HUDEP-2 (cell line): ENCODE measurements around the gene TMEM260.
"Not testable (repeated sequence)": the region's sequence is repeated elsewhere in the genome, so short reads cannot be mapped to it uniquely, and the experiment has no call there.

Source experiments
- DNase-seq, 76 experiments: peaks; one replicate each; lab custom pipeline; 2025; ENCODE audit not compliant: unreplicated experiment in 76 of 76; lab: John Stamatoyannopoulos, UW

Gene TMEM260

DNA sequence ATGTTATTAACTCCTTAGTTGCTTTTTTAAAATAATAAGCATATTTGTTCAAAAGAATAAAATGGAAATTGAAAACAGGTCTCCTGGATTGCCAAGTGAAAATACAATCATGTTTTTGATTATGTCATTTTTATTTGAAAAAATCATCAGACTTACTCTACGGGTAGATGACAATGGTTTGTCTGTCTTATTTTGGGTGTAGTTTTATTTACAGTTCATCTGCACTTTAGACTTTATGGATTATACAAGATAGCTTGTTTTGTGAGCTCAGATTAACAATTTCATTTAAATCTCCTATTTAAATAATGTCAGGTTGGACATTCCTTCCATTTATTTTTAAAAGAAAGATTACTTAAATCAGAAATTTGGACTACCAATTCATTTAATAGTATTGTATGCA, 14.8 kb downstream of the TMEM260 start:
- no peak for DNase-seq

DNA sequence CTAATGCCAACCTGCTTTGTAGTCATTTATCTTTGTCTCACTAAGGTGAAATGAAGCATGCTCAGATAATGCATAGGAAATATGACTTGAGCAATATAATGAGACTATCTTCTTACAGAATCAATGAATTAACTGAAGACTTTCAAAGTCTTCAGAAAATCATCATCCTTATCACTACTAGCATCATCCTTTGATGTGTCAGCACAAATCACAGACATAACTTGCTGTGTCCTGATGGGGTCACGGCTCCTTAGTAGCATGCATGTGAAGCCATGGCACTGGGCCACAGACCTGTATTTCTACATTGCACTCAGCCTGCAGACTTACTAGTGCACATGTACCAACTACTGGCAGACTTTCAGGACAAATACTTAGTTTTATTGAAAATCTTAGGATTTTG, 18.9 kb downstream of the TMEM260 start:
- no peak for DNase-seq

DNA sequence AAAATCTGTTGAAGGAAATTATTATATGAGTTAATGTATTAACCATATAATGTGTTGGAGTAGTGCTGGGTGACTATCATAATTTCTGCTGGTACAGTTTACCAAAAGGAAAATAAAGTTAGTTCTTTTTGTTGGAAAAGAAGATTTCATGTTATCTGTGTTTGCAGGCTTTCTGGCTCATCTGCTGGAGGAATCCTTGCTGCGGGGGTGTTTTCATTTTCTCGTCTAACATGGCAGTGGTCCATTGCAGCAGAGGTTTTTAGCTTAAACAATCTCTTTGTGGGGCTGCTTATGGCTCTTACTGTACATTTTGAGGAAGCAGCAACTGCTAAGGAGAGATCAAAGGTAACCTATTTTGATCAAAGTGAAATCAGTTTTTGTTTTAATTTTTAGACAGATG, 24.1 kb downstream of the TMEM260 start:
- DNase-seq: peak in 1 of 76 experiments; percentile 1

DNA sequence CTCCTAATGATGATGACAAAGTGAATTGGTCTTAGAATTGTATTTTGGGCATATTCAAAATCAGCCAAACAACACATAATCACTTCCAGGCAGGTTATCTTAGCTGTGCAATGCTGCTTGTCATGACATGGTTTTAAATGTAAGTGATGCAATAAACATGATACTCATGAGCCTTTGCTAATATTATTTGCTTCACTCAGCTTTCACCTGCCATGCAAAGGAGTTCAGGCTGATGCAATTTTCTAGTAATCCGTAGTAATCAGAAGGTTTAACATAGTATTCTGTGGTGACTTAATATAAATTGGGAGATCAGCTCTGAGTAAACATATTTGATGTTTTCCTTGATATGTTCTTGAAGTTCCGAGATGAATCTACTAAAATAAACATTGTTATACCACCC, 29.1 kb downstream of the TMEM260 start:
- no peak for DNase-seq

DNA sequence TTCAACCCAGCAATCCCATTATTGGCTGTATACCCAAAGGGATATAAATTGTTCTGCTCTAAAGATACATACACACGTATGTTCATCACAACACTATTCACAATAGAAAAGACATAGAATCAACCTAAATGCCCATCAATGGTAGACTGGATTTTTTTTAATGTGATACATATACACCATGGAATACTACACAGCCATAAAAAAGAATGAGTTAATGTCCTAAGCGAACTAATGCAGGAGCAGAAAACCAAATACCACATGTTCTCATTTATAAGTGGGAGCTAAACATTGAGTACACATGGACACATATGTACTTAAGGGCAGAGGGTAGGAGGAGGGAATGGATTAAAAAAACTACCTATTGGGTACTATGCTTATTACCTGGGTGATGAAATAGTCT, 32.1 kb downstream of the TMEM260 start:
- not testable (repeated sequence) for DNase-seq

DNA sequence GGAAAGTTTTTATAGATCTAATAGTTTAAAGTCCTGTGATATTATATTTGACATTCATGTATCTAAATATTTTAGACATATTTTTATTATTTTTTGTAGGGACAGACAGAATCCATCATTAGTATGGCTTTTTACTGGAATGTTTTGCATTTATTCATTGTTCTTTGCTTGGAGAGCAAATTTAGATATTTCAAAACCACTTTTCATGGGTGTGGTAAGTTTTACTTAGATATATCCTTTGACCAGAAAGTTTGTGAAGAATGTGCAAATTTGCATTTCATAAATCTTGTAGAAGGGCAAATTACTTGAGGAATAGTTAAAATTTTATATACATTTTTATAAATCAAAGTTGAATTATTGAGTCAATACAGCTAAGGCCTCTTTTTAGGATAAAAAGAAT, 37.5 kb downstream of the TMEM260 start:
- DNase-seq: no peak

DNA sequence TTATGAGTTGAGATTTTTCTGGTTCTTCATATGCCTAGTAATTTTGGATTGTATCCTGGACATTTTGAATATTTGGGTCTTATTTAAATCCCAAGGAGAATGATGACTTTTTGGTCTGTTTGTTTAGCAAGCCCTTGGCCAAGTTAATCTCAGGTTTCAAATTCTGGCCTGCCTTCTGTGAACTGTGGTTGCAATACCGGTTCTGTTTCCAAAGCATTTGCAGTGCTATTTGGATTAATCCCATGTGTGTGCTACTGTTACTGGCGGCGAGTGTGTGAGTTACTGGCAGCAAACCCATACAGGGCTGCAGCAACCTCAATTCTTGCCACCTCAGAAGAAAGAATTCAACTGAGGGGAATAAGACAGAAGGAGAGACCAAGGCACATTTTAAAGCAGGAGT, 51.1 kb downstream of the TMEM260 start:
- no peak for DNase-seq

DNA sequence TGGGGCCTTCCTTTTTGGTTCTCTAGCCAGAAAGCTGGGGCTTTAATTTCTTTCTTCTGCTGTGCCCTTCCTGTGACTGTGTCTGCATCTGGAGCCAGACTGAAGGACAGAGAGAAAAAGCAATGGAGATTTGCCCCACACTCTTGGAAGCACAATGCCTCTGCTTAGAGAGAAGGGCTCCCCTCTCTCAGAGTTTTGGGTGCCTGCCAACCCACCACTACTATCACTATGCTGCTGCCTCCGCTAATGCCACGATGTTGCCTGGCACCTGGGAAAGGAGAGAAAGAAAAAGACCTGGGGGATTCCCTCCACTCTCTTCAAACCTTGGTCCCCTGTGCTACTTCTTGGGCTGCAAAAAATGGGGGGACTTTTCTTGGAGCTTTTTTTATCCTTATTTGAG, 52.6 kb downstream of the TMEM260 start:
- no peak for DNase-seq

DNA sequence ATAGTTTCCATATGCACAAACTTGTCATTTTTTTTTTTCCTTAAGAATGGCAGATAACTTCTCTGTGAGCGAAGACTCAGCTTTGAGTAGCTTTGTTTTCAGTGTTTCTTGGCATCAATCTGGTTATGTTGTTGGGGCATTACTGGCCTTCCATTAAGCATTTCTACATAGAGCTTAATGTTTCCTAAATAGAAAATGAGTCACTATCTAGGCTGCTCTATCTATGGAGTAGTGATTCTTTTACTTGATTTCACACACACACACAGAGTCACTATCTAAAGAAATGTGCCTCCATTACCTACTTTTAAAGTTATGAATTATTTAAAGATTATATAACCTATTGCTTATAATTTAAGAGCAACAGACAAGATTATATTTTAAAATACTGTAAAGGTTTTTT, 53.9 kb downstream of the TMEM260 start:
- no peak for DNase-seq

DNA sequence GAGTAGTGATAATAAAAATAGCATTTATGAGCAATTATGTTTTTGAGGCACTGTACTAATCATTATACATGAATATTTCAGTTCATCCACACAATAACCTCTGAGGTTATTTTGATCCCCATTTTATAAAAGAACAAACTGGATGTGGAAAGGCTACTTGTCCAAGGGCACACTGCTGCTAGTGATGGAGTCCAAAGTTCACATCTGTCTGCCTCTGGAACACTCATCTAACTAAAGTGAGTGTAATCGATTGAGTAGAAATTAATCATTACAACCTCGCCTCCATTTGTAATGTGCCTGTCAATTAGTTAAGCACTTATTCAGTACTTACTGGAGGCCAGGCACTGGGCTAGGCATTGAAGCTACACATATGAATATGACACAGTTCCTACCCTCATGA, 55.4 kb downstream of the TMEM260 start:
- DNase-seq: no peak

DNA sequence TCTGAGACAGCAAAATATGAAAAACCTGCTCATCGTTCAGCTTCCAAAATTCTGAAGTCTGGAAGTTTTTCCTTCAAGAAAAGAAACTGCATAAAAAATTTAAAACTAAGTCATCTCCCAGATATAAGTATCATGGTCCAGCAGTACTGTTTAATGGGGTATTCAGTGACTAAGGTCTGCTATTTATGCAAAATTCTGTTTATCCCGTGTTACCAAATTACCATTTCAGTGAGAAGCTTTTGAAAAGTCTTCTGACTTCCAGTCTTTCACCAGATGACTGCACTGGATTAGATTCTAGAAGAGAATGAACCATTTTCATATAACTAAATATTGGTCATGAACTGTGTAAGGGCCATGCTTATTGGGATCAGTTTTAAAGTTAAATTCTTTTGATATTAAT, 67.9 kb downstream of the TMEM260 start:
- no peak for DNase-seq

DNA sequence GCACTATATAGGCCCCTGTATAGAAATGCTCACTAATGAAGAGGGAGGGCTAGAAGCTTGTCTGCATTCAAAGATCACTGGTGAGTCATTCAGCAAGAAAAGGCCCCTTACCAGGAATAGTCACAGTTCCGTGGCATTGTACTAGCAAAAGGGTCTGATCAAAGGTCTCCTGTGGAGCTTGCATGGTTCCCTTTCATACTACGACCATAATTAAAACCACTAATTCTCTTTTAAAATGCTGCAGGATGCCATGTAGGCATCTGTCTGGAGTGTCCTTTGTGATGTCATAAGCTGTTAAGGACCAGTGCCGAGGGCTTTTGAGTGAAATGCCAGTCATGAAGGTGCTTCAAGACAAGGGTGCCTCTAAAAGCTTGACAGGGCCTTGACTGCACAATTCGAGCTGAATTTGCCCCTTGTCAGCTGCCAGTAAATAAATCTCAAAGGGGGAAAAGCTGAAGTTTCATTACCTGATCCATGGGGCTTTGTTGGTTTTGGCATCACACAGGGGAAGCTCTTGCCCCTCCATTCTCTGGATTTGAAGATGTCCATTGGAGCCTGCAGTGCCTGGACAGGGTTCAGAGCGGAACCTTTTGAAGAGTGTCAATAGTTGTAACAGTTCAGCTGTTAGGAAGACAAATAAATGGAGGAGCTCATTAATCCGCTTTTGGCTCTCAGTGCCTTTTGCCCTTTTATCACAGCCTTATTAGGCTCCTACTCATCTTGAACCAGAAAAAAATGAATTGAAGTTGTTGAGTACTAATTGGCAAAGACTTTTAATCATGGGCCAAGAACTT, 69.1 kb downstream of the TMEM260 start:
- no peak for DNase-seq

DNA sequence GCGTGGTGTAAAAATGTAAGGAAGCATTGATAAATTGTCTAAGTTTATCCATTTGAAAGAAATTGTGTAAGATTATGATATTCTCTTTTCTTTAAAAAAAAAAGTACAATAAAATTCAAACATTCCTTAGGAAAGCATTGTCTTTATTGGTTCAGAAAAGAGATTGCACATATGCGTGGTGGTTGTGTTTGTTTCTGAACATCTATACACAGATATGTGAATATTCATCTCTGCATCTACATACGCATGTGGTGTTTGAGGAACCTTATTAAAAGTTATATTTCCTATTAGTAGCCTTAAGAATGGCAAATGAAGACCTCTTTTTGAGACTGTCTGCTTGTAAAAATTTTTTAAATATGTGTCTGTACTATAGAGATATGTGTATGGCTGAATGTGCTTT, 69.8 kb downstream of the TMEM260 start:
- DNase-seq: no peak

DNA sequence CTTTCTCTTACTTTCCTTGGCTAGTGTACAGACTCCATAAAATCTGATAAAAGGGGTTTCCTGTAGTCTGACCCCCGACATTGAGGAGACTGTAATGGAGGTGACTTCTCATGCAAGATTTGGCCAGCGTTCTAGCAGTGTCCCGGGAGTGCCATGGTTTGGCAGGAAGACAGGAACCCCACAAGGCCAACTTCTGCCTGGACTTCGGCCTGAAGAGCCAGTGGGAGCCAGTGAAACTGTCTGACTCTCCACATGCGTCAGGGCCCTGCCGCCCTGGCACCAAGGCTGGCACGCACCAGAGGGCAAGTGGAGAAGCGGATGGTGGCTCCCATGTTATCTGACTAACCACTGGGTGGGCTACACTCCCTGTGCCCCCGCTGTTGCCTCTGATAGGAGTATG, 70.5 kb downstream of the TMEM260 start:
- DNase-seq: no peak

DNA sequence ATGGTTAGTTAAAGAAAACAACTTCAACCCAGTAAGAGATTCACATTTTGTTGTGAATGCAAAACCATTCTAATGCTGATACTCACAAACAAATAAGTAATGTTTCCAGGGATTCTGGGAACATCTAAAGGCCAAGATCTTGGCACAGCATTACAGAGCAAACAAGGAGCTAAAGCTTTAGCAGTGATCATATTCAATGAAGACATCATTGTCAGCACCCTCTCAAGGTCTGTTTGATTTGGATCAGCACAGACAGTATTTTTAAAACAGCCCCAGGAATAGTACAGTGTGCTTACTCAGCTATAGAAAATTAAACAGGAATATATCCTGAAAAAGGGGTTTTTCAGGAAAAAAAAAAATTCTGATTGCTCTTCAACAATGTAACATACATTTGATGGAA, 71.4 kb downstream of the TMEM260 start:
- no peak for DNase-seq

DNA sequence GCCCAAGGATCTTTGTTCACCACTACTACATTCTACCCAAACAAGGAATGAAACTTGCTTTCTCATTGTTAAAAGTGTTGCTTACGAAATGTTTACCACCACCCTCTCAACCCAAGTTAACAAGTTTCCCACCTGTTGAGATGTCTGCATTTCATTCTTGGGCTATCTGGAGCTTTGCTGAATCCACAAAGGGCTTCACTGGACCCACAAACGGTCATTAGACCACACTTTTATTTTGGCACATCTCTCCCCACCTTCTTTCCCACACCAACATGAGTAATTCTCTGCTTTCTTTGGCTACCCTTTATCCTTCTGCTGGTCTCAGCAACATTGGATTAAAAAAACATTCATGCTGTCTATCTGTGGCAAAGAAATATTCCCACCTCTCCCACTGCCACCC, 78.0 kb downstream of the TMEM260 start:
- no peak for DNase-seq

DNA sequence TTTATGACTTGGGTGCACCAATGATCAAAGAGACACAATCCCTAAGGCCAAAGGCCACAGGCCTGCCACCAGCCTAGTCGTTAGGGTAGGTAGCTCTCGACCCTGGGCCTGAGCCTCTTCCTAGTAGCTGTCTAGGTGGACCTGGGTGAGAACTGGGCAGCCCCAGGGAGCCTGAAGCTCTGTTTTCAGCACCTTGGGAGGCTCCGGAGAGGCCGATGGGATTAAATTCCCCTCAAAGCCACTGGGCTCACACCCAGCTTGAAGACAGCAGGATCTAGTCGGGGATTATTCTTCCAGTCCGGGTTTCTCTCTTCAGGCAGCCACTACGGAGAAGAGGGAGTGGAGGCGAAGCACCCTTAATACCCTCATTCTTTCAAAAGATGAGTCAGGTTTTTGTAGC, 79.8 kb downstream of the TMEM260 start:
- DNase-seq: no peak

DNA sequence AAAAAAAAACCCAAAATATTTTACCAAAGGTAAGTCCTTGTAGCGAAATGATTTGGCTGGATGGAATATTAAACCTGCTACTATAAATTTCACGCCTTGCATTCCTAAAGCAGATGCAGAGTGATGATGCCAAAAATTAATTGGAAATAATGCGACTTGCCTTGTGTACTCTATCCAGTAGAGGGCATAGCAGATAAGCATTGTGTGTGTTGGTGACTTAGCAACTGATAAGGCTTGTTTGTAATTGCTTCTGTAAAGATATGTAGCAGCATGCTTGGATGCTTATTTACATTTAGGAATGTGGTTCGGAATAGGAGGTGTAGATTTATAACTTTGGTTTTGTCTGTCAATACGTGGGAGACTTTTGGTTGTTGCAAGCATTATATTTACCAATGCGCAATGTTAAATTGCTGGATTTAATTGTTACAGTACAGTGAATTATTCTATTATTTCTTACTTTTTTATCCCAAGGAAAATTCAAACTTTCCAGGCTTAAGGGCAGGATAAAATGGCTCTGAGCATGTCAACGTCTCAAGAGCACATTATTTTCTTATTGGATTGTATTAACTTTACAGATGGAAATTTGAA, 80.5 kb downstream of the TMEM260 start:
- peak in 27 of 76 experiments; percentile 3 to 40 (median 19) for DNase-seq

DNA sequence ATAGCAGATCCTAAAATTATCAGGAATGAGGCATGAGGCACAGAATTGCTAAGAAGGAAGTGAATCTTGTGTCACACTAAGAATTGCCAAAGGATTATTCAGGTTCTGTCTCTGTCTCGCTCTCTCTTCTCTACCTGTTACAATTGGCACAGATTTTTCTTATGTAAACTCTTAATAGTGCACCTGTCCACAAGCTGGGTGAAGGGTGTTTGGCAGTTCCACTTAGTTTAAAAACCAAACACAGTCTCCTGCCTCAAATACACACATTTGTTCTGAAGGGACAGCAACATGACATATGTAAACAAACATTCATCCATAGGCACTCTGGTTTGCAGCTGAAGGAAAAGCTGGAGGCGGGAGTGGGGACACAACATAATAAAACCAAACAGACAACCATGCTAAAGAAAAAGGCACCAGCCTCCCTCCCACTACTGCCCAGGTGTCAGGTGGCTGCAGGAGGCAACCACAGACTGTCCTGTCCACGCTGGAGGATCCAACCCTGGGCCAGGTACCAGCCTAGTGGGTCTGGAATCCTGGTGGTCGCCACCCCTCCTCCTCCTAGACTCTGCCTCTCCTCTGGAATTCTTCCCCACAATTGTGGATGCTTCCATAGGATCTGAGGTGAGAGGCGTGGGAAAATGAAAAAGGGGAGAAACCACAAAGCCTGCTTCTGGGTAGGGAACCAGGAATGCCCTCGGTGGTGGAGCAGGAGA, 81.2 kb downstream of the TMEM260 start:
- DNase-seq: no peak

DNA sequence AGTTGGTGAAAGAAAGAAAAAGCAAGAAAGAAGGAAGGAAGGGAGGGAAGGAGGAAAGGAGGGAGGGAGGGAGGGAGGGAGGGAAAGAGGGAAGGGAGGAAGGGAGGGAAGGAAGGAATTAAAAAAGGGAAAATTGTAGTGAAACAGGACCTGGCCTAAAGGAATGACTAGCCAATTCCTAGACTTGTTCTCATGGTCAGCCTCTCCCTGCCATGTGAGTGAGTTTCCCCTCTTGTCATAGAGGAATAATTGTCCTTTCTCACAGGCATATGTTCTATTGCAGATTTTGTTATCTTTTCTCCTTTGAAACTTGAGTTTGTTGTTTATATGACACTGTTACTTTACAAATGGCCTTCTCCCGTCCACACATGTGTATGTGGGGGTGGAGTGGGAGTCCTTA, 81.9 kb downstream of the TMEM260 start:
- no peak for DNase-seq

DNA sequence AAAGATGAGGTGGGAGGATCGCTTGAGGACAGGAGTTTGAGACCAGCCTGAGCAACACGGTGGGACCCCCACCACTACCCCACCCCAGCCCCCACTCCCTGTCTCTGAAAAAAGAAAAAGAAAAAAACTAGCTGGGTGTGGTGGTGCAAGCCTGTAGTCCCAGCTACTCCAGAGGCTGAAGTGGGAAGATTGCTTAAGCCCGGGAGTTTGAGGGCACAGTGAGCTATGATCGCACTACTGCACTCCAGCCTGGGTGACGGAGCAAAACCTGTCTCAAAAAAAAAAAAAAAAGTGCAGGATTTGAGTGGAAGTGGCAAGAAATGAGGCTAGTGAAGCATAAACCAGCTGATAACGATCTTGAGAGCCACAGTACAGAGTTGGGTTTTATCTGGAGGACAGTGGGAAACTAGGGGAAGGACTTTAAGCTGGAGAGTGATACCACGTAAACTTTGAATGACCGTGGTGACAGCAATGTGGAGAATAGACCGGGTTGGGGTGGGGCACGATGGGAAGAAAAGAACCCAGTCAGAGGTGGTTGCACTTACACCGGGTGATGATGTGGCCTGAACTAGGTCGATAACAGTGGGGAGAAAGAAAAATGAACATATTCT, 85.3 kb downstream of the TMEM260 start:
- no peak for DNase-seq

DNA sequence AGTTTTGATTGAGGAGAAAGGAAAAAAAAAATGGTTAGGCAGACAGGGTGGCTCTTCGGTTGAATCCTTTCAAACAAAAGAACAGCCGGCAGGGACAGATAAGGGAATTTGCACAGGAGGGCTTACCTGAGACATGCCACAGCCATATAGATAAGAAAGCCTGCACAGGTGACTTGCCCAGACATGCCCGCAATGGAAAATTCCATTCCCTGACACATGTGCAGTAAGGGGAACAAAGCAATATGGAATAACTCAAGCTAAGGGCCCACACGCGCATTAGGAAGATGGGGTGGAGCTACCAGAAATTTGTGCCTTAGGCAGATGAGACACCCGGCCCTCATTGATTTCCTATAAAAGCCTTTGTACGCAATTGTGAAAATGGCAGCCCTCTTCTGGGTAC, 86.7 kb downstream of the TMEM260 start:
- no peak for DNase-seq
